MCF 10A (cell line): ENCODE measurements around the gene BAIAP2L2. TPM values are rescaled to one million over a fixed set of nuclear protein-coding genes. Genes with fewer than 3 reads are reported as not detected.
A peak's percentile ranks its signal among the peaks of the same experiment; 100 is the strongest.

Experiments used
- BruUV-seq: library from RNA; stranded (reverse); fragments of 400-500 nt; replicated peaks from 2 replicates; lab custom pipeline; 2021; lab: Mats Ljungman, UMichigan
- CTCF ChIA-PET: fragments of 300-600 bp; sonication (Branson Sonifier 250); formaldehyde crosslinking; extraction: SDS; loops from one replicate; lab custom pipeline; 2021; ENCODE audit warnings: antibody characterized with exemption, inconsistent platforms; lab: Yijun Ruan, JAX
- POLR2A ChIA-PET: fragments of 300-600, 350-650 bp; sonication (Branson Sonifier 250); formaldehyde crosslinking; extraction: SDS; loops from one replicate; lab custom pipeline; 2020; ENCODE audit warnings: antibody characterized with exemption, inconsistent platforms; lab: Yijun Ruan, JAX
- DNase-seq: peaks from one replicate; pipeline ENCODE4 v3.0.0-alpha.2; 2018; ENCODE audit not compliant: unreplicated experiment
- H3K27ac Mint-ChIP-seq: one replicate; pipeline ENCODE4 v1.8.0; 2022; ENCODE audit warnings: mild to moderate bottlenecking, low read depth, mixed read lengths; ENCODE audit not compliant: unreplicated experiment
- H3K27me3 Mint-ChIP-seq: one replicate; pipeline ENCODE4 v1.8.0; 2022; ENCODE audit warnings: mixed read lengths; ENCODE audit not compliant: insufficient read depth, unreplicated experiment
- H3K36me3 Mint-ChIP-seq: one replicate; pipeline ENCODE4 v1.8.0; 2022; ENCODE audit warnings: mild to moderate bottlenecking, moderate library complexity, mixed read lengths; ENCODE audit not compliant: insufficient read depth, unreplicated experiment
- H3K4me1 Mint-ChIP-seq: one replicate; pipeline ENCODE4 v1.8.0; 2022; ENCODE audit warnings: mixed read lengths; ENCODE audit not compliant: insufficient read depth, unreplicated experiment
- H3K4me3 Mint-ChIP-seq: one replicate; pipeline ENCODE4 v1.8.0; 2022; ENCODE audit warnings: mild to moderate bottlenecking, moderate library complexity, mixed read lengths; ENCODE audit not compliant: unreplicated experiment
- H3K9me3 Mint-ChIP-seq: one replicate; pipeline ENCODE4 v1.8.0; 2022; ENCODE audit warnings: mixed read lengths; ENCODE audit not compliant: unreplicated experiment
- CTCF ChIP-seq: fragments of 200-600 bp; IDR thresholded peaks from one replicate; pipeline ENCODE4 v1.8.0; 2022; ENCODE audit warnings: antibody characterized with exemption, mild to moderate bottlenecking; ENCODE audit not compliant: unreplicated experiment
- intact Hi-C: fragments of 100-400 bp; cut with micrococcal nuclease; formaldehyde crosslinking; loops from 2 replicates; pipeline ENCODE4 v1.14.1; 2022
- total RNA-seq: library from RNA; stranded (reverse); gene quantifications from 2 replicates; pipeline ENCODE4 v1.2.3, GENCODE V29; 2022

BAIAP2L2 gene
- total RNA-seq, 1 experiment from 2014 or later = 7.1 TPM

DNA sequence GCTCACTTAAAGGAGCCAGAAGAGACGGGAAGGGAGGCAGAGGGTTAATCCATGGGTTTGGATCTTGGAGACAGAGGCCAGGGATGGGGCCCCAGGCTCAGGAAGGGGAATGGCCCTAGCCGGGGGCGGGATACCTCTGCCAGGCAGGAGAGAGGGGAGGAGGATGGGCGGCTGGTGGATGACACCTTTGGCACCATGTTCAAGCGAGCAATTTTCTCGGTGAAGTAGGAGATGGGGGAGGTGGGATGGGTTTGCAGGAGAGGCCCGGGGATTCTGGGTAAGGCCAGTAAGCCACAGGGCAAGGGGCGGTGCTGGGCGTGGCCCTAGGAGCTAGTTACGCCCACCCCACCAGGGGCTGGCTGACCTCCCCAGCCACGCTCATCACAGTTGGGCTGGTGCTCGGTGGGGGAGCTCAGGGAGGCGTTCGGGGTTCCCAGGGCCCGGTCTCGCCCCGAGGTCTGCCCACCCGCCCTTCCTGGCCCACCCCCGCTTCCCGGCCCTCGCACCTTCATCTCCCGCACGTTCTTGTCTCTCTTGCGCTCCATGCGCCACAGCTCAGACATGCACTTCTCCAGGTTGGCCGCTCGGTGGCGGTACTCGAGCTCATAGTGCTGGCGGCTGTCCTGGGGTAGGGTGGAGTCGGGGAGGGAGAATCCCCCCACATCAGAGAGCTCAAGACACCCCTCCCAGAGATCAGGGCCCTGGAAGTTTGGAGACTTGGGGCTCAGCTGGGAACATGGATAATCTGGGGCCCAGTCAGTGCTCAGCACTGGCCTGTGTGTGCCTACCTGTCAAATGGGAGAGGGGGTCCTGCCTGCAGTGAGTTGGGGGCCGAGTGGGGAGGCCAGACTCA is 12.7 kb downstream of the BAIAP2L2 start:
- BruUV-seq = no TSS peak
- no peaks in the 10 kb centered on the region for H3K27me3 Mint-ChIP-seq
- peak overlapping the region; percentile 49 for H3K27ac Mint-ChIP-seq
- ChIA-PET CTCF (interaction anchor here (0.6 to 4.9 kb wide), 2 partner anchors 16 to 17 kb away, joined by 3 to 32 read pairs; no protein-coding TSS in a partner anchor), POLR2A (interaction anchor here (0.7 to 1.2 kb wide), 3 partner anchors 68 to 84 kb away, joined by 3 to 4 read pairs (median 3); partner anchors contain the start of gene PLA2G6)
- no peak for TF ChIP-seq CTCF
- intact Hi-C loops = no loop called here
- DNase-seq = no peak
- H3K4me3 Mint-ChIP-seq = no peak overlapping the region
- H3K4me1 Mint-ChIP-seq = no peaks in the 10 kb centered on the region
- H3K36me3 Mint-ChIP-seq = no peaks in the 10 kb centered on the region
- no peaks in the 10 kb centered on the region for H3K9me3 Mint-ChIP-seq

- H3K4me1 Mint-ChIP-seq = no peaks in the 10 kb centered on the region
- intact Hi-C loops = no loop called here
- no peaks in the 10 kb centered on the region for H3K27me3 Mint-ChIP-seq
- ChIA-PET POLR2A (interaction anchor here (1.2 kb wide), 1 partner anchor 85 kb away, joined by 4 read pairs; the partner anchor contains the start of gene PLA2G6), CTCF (interaction anchor here (0.6 kb wide), 1 partner anchor 18 kb away, joined by 3 read pairs; no protein-coding TSS in a partner anchor)
- no peaks in the 10 kb centered on the region for H3K9me3 Mint-ChIP-seq
- peak overlapping the region; percentile 49 for H3K27ac Mint-ChIP-seq
- BruUV-seq = no TSS peak
- H3K36me3 Mint-ChIP-seq = no peaks in the 10 kb centered on the region
- no peak overlapping the region for H3K4me3 Mint-ChIP-seq
- TF ChIP-seq CTCF = no peak
- DNase-seq = no peak
Observed at GRCh38 chr22:38097058-38097457, 13.4 kb downstream of the BAIAP2L2 start.

GRCh38 chr22:38089474-38089851 is 21.0 kb downstream of the BAIAP2L2 start:
- Mint-ChIP-seq H3K27me3 (no peaks in the 10 kb centered on the region), H3K4me1 (peaks cover 12% of the 10 kb centered on the region), H3K36me3 (peaks cover 10% of the 10 kb centered on the region), H3K27ac (no peak overlapping the region), H3K9me3 (no peaks in the 10 kb centered on the region), H3K4me3 (no peak overlapping the region)
- intact Hi-C loops = no loop called here
- no peak for DNase-seq
- BruUV-seq = no TSS peak
- POLR2A ChIA-PET = no interaction called here
- CTCF ChIA-PET = interaction anchor here (0.8 kb wide), 1 partner anchor 25 kb away, joined by 5 read pairs; no protein-coding TSS in a partner anchor
- no peak for TF ChIP-seq CTCF
